BJ (cell line): ENCODE data around the gene PAIP2B. TPM values are rescaled to one million over a fixed set of nuclear protein-coding genes. Genes with fewer than 3 reads are reported as not detected.
A peak's percentile ranks its signal among the peaks of the same experiment; 100 is the strongest.

Experiments used
- CTCF ChIA-PET: fragments of 350-600 bp; formaldehyde crosslinking; extraction: SDS; loops from one replicate; lab custom pipeline; 2021; ENCODE audit warnings: antibody characterized with exemption, inconsistent platforms; lab: Yijun Ruan, JAX
- POLR2A ChIA-PET: fragments of 300-600 bp; sonication (Branson Sonifier 250); formaldehyde crosslinking; extraction: SDS; loops from one replicate; lab custom pipeline; 2021; ENCODE audit warnings: antibody characterized with exemption; lab: Charles Lee
- DNase-seq: peaks from one replicate; pipeline ENCODE4 v3.0.0-alpha.2; 2011; ENCODE audit warnings: low read depth
- H3K27me3 ChIP-seq: 2 replicates; pipeline ENCODE4 v1.6.0; 2011; ENCODE audit warnings: low read length; ENCODE audit not compliant: control insufficient read depth, insufficient read depth
- H3K36me3 ChIP-seq: 2 replicates; pipeline ENCODE4 v1.5.1; 2011; ENCODE audit warnings: low read length; ENCODE audit not compliant: control insufficient read depth, insufficient read depth
- H3K4me3 ChIP-seq: 2 replicates; pipeline ENCODE4 v1.5.1; 2011; ENCODE audit warnings: low read depth, mild to moderate bottlenecking, control low read depth, low read length
- polyA plus RNA-seq: library from polyadenylated mRNA; depleted of rRNA; stranded (reverse); fragments of >200 nt; gene quantifications from 2 replicates; pipeline ENCODE4 v1.2.3, GENCODE V29; 2011
- TF ChIP-seq, protein P1 (sequence below): IDR thresholded peaks from 2 replicates; pipeline ENCODE4 v1.5.1; 2011; ENCODE audit warnings: low read depth, mild to moderate bottlenecking, control low read depth, inconsistent platforms, low read length, moderate library complexity; ENCODE audit not compliant: insufficient read depth

PAIP2B gene
- polyA plus RNA-seq, 1 experiment, result 0.11 TPM

DNA sequence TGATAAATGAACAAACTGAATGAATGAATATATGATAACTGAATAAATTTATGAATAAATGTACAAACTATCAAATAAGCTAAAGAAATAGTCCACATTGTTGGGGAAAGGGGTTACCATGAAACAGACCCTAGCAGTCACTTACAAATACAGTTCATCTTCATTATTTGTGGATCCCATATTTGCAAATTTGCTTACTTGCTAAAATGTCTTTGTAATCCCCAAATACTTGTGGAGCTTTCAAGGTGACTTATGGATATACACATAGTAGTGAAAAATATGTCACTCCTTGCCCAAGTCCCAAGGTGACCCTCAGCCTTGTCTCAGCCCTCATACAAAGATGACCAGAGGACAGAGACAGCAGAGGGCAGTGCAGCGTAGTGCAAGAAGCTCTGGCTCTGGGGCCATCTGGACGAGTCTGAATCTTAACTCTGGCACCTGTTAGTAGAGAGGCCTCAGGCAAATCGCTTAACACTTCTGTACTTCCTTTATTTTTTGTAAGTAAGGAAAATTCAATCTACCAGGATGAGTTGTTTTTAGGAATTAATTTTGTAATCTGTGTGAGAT, 3.1 kb downstream of the PAIP2B start:
- H3K36me3 ChIP-seq, result no peaks in the 10 kb centered on the region
- TF ChIP-seq, protein P1, sequence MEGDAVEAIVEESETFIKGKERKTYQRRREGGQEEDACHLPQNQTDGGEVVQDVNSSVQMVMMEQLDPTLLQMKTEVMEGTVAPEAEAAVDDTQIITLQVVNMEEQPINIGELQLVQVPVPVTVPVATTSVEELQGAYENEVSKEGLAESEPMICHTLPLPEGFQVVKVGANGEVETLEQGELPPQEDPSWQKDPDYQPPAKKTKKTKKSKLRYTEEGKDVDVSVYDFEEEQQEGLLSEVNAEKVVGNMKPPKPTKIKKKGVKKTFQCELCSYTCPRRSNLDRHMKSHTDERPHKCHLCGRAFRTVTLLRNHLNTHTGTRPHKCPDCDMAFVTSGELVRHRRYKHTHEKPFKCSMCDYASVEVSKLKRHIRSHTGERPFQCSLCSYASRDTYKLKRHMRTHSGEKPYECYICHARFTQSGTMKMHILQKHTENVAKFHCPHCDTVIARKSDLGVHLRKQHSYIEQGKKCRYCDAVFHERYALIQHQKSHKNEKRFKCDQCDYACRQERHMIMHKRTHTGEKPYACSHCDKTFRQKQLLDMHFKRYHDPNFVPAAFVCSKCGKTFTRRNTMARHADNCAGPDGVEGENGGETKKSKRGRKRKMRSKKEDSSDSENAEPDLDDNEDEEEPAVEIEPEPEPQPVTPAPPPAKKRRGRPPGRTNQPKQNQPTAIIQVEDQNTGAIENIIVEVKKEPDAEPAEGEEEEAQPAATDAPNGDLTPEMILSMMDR, result peak; percentile 44
- H3K4me3 ChIP-seq, result no peak overlapping the region
- ChIA-PET CTCF (interaction anchor here (0.5 to 1.3 kb wide), 4 partner anchors 10 to 110 kb away, joined by 3 to 5 read pairs (median 3); no protein-coding TSS in a partner anchor), POLR2A (no interaction called here)
- H3K27me3 ChIP-seq, result 0 out of 2 replicates have a peak, but pooled peaks cover 4% of the 10 kb centered on the region
- DNase-seq, result no peak

DNA sequence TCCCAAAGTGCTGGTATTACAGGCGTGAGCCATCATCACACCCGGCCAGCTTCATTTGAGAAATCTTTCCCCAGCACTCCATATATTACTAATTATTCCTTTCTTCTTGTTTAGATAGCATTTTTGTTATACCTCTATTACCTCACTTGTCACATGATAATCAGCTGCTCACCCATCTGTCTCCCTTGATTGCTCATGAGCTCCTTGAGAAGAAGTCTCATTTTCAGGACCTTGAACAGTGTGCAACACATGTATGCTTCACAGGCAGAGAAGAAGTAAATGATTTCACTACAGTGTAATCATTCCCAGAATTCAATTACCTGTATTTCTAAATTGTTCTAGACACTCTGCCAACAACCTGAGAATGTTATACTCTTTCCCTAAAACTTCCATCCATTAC, 6.2 kb downstream of the PAIP2B start:
- CTCF ChIA-PET, result interaction anchor here (0.7 to 1.3 kb wide), 3 partner anchors 63 to 289 kb away, joined by 3 read pairs; no protein-coding TSS in a partner anchor
- no peak for DNase-seq
- POLR2A ChIA-PET, result no interaction called here
- Histone ChIP-seq H3K27me3 (0 out of 2 replicates have a peak, but pooled peaks cover 4% of the 10 kb centered on the region), H3K36me3 (no peaks in the 10 kb centered on the region), H3K4me3 (no peak overlapping the region)
- TF ChIP-seq, protein P1, result no peak

DNA sequence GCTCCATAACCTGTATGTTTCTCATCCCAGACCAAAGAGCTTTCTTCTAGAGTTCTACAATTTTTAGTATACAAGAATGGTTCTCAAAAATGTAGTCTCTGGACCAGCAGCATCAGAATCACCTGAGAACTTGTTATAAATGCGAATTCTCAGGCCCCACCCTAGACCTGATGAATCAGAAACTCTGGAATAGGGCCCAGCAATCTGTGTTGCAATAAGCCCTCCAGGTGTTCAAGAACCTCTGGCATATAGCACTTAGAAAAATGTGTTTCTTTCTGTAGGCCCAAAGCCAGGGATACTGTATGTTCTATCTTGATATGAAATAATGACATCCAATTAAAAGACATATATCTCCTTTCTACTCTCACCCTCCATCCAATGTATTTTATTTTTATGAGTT, 10.4 kb downstream of the PAIP2B start:
- CTCF ChIA-PET, result no interaction called here
- DNase-seq, result no peak
- POLR2A ChIA-PET, result no interaction called here
- peaks cover 1% of the 10 kb centered on the region; the same call in 1 of the 2 replicates for H3K27me3 ChIP-seq
- TF ChIP-seq, protein P1, result no peak
- no peak overlapping the region for H3K4me3 ChIP-seq
- H3K36me3 ChIP-seq, result no peaks in the 10 kb centered on the region

DNA sequence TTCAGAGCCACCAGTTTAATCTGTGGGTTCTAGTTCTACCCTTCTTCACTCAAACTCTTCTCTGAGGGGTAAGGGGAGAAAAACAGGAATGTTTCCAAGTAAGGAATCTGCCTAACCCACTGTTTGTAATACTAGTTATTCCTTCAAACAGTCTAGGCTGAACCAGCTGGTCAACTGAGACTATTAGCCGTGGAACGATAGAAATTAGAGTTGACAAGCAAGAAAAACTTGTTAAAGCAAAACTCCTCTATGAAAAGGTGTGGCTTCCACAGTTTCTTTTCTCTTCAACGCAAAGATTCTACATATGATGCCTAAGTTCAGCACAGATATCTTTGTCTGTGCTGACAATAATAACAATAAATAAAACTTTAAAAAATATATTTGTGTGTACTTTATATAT, 11.5 kb downstream of the PAIP2B start:
- no peak for DNase-seq
- TF ChIP-seq, protein P1, result no peak
- ChIA-PET POLR2A (no interaction called here), CTCF (interaction anchor here (0.6 kb wide), 1 partner anchor 1745 kb away, joined by 3 read pairs; no protein-coding TSS in a partner anchor)
- no peak overlapping the region for H3K4me3 ChIP-seq
- peaks cover 1% of the 10 kb centered on the region; the same call in 1 of the 2 replicates for H3K27me3 ChIP-seq
- H3K36me3 ChIP-seq, result no peaks in the 10 kb centered on the region

DNA sequence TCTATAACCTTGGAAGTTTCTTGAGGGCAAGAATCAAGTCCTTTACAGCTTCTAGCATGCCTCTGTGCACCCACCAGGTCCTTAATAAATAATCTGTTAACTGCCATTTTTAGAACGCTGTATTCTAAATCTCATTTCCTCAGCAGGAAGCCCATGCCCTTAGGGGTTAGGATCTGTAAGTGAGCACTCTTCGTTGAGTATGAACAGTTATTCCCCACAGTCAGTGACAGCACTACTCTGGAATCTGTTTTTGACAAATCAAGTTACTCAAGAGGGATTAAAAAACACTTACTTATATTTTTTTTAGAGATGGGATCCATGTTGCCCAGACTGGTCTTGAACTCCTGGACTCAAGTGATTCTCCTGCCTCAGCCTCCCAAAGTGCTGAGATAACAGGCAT, 14.6 kb downstream of the PAIP2B start:
- POLR2A ChIA-PET, result no interaction called here
- H3K36me3 ChIP-seq, result no peaks in the 10 kb centered on the region
- peaks cover 1% of the 10 kb centered on the region; the same call in 1 of the 2 replicates for H3K27me3 ChIP-seq
- CTCF ChIA-PET, result no interaction called here
- TF ChIP-seq, protein P1, result no peak
- H3K4me3 ChIP-seq, result no peak overlapping the region
- DNase-seq, result no peak
